Transverse colon (tissue), 4 donors: ENCODE results near the gene PEAR1. TPM values are rescaled to one million over a fixed set of nuclear protein-coding genes. Genes with fewer than 3 reads are reported as not detected.

ENCODE experiments used
- DNase-seq: peaks from one replicate; pipeline ENCODE4 v3.0.0-alpha.2; 2019
- H3K27ac ChIP-seq, 4 donors: fragments of 200-600 bp; sonication (generic); 2 replicates each; pipeline ENCODE4 v1.5.1; 2016 to 2018; ENCODE audit warnings: inconsistent platforms in 4 of 4
- H3K27me3 ChIP-seq: fragments of 200-600 bp; sonication (generic); 2 replicates; pipeline ENCODE4 v1.5.1; 2017; ENCODE audit warnings: inconsistent platforms
- H3K36me3 ChIP-seq, 4 donors: fragments of 200-600 bp; sonication (generic); 2 replicates each; pipeline ENCODE4 v1.5.1; 2017 to 2019; ENCODE audit warnings: inconsistent platforms in 4 of 4
- H3K4me1 ChIP-seq, 4 donors: fragments of 200-600 bp; sonication (generic); 2 replicates each; pipeline ENCODE4 v1.5.1; 2017 to 2020; ENCODE audit warnings: inconsistent platforms in 4 of 4
- H3K4me3 ChIP-seq, 4 donors: fragments of 200-600 bp; sonication (generic); 1 replicate in 1 of 4; 2 replicates in 3 of 4; pipeline versions ENCODE4 v1.5.1 to v1.6.1; 2017 to 2019; ENCODE audit warnings: inconsistent platforms in 4 of 4
- H3K9me3 ChIP-seq, 2 donors: fragments of 200-600 bp; sonication (generic); 2 replicates each; pipeline ENCODE4 v1.5.1; 2017 to 2019; ENCODE audit warnings: inconsistent platforms in 2 of 2
- EP300 ChIP-seq: sonication (generic); formaldehyde crosslinking; IDR thresholded peaks from one replicate; pipeline ENCODE4 v1.6.1; 2017; ENCODE audit warnings: antibody characterized with exemption, low read depth
- POLR2A ChIP-seq: fragments of 450-650 bp; IDR thresholded peaks from one replicate; pipeline ENCODE4 v1.6.1; 2016; ENCODE audit warnings: antibody characterized with exemption, mild to moderate bottlenecking, moderate library complexity
- POLR2AphosphoS5 ChIP-seq, 3 donors: sonication (generic); formaldehyde crosslinking; IDR thresholded peaks; one replicate each; pipeline ENCODE4 v1.6.1; 2016; ENCODE audit warnings: antibody characterized with exemption in 3 of 3
- WGBS, 2 donors: methylation state at CpG; one replicate each; pipeline ENCODE4 v1.1.5; 2018; ENCODE audit warnings: low coverage in 1 of 2; 5-methylcytosine and 5-hydroxymethylcytosine counted together
- in situ Hi-C, 4 donors: fragments of 200-750 bp; cut with MboI; loops; one replicate each; pipeline versions ENCODE4 v1.15.0 to v1.15.1; 2017; ENCODE audit warnings: low sequenced_read_pairs in 3 of 4, low pct_ligation_motif_present in 1 of 4, low pct_unique_long_range_greater_than_20kb in 1 of 4
- intact Hi-C: fragments of 100-400 bp; cut with DNase I; formaldehyde crosslinking; loops from one replicate; pipeline ENCODE4 v1.15.1; 2023; ENCODE audit warnings: low total_unique reads
- total RNA-seq, 4 donors: library from RNA; depleted of rRNA; stranded (reverse); fragments of >200 nt; gene quantifications; one replicate each; pipeline ENCODE4 v1.1.0, GENCODE V29; 2016
- TF ChIP-seq, protein P1 (sequence below), 5 experiments: fragments of 200-600 bp in 3 of 5; fragments of 450-650 bp in 2 of 5; sonication (generic) in 3 of 5; IDR thresholded peaks; 1 replicate in 2 of 5; 2 replicates in 3 of 5; pipeline ENCODE4 v1.5.1; 2016 to 2017; ENCODE audit warnings: antibody characterized with exemption in 5 of 5, inconsistent platforms in 3 of 5, mild to moderate bottlenecking in 2 of 5, moderate library complexity in 1 of 5

PEAR1 gene
- total RNA-seq, 4 donors from 2014 or later, result 1.8 to 5.6 (median 3.7) TPM

DNA sequence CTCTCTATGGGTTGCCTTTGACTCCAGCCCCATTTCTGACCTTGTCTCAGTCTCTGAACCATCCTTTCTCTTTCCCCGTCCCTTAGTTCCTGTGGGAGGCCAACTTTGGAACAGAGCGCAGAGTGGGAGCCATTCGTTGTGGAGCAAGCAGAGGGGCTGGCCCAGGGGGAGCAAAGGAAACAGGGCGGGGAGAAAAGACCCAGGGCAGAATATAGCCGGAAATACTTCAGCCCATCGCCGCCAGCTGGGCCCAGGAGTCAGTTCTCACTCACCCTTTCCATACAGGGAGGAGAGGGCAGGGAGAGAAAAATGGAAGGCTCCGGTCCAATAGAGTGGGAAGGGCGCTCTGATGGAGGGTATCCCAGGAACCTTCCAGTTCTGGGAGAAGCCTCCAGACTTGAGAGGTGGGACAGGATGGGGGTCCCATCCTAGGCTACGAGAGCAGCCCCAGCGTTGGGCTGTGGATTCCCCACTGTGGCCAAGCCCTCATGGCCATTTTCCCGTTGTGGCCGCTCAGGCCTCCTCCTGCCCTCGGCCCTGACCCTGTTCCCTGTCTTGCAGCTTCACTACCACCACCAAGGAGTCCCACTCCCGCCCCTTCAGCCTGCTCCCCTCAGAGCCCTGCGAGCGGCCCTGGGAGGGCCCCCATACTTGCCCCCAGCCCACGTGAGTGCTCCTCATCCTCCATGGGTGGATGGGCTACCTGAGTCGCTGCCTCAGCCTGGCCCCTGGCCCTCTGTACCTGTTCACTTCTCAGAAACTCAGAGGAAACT lies 10.9 kb downstream of the PEAR1 start:
- 80% methylated on average over 19 of the region's 19 CpGs; no CpG with 5 or more reads in 1 of the 2 donors for WGBS, 2 donors
- intact Hi-C loops, result no loop called here
- Histone ChIP-seq H3K36me3 (no peaks in the 10 kb centered on the region), H3K4me3 (no peak overlapping the region), H3K9me3 (no peaks in the 10 kb centered on the region), H3K27me3 (peaks cover 25% of the 10 kb centered on the region), H3K27ac (no peak overlapping the region), H3K4me1 (peaks cover 0 to 8% (median 0%) of the 10 kb centered on the region in 4 donors)
- no peak for TF ChIP-seq POLR2A
- no peak for TF ChIP-seq EP300
- no peak for TF ChIP-seq POLR2AphosphoS5 (IDR thresholded peaks at IDR 0.05)
- TF ChIP-seq, protein P1, sequence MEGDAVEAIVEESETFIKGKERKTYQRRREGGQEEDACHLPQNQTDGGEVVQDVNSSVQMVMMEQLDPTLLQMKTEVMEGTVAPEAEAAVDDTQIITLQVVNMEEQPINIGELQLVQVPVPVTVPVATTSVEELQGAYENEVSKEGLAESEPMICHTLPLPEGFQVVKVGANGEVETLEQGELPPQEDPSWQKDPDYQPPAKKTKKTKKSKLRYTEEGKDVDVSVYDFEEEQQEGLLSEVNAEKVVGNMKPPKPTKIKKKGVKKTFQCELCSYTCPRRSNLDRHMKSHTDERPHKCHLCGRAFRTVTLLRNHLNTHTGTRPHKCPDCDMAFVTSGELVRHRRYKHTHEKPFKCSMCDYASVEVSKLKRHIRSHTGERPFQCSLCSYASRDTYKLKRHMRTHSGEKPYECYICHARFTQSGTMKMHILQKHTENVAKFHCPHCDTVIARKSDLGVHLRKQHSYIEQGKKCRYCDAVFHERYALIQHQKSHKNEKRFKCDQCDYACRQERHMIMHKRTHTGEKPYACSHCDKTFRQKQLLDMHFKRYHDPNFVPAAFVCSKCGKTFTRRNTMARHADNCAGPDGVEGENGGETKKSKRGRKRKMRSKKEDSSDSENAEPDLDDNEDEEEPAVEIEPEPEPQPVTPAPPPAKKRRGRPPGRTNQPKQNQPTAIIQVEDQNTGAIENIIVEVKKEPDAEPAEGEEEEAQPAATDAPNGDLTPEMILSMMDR (IDR thresholded peaks at IDR 0.05), result no peak
- no peak for DNase-seq
- in situ Hi-C loops, result no loop called here

- Histone ChIP-seq H3K4me3 (no peak overlapping the region), H3K27me3 (peaks cover 30% of the 10 kb centered on the region), H3K36me3 (no peaks in the 10 kb centered on the region), H3K27ac (no peak overlapping the region), H3K4me1 (peaks cover 0 to 6% (median 0%) of the 10 kb centered on the region in 4 donors), H3K9me3 (no peaks in the 10 kb centered on the region)
- 94% methylated on average over 16 of the region's 16 CpGs; no CpG with 5 or more reads in 1 of the 2 donors for WGBS, 2 donors
- in situ Hi-C loops (no loop called here), intact Hi-C loops (no loop called here)
- DNase-seq, result no peak
- TF ChIP-seq, protein P1 (IDR thresholded peaks at IDR 0.05), result no peak
- no peak for TF ChIP-seq POLR2AphosphoS5 (IDR thresholded peaks at IDR 0.05)
- TF ChIP-seq POLR2A, result no peak
- TF ChIP-seq EP300, result no peak
Observed at GRCh38 chr1:156905176-156905575, 11.7 kb downstream of the PEAR1 start.

DNA sequence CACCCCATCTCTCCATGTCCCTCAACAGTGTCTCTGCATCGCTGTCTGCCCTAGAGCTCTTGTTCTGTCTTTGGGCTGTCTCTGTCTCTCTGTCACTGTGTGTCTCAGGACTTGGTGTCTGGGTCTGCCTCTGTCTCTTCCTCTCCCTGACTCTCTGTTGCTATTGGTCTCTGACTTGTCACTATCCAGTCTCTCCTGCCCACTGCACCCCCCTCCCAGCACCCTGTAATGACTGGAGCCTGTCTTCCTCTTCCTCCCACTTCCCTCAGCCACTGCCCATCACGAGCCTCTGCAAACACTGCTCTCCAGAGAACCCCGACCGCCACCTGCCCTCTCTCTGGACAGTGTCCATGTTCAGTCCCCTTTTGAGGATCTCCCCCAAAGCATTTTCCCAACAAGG lies 12.1 kb downstream of the PEAR1 start:
- no peak for TF ChIP-seq POLR2AphosphoS5 (IDR thresholded peaks at IDR 0.05)
- TF ChIP-seq EP300, result no peak
- TF ChIP-seq, protein P1 (IDR thresholded peaks at IDR 0.05), result no peak
- no peak for TF ChIP-seq POLR2A
- H3K27me3 ChIP-seq, result peaks cover 29% of the 10 kb centered on the region
- H3K27ac ChIP-seq, result no peak overlapping the region
- H3K36me3 ChIP-seq, result no peaks in the 10 kb centered on the region
- peaks cover 0 to 6% (median 3%) of the 10 kb centered on the region in 4 donors for H3K4me1 ChIP-seq
- no peak for DNase-seq
- in situ Hi-C loops (no loop called here), intact Hi-C loops (no loop called here)
- H3K9me3 ChIP-seq, result no peaks in the 10 kb centered on the region
- no peak overlapping the region for H3K4me3 ChIP-seq
- WGBS, 2 donors, result 23 to 57% methylated on average over 3 to 4 of the region's 4 CpGs

DNA sequence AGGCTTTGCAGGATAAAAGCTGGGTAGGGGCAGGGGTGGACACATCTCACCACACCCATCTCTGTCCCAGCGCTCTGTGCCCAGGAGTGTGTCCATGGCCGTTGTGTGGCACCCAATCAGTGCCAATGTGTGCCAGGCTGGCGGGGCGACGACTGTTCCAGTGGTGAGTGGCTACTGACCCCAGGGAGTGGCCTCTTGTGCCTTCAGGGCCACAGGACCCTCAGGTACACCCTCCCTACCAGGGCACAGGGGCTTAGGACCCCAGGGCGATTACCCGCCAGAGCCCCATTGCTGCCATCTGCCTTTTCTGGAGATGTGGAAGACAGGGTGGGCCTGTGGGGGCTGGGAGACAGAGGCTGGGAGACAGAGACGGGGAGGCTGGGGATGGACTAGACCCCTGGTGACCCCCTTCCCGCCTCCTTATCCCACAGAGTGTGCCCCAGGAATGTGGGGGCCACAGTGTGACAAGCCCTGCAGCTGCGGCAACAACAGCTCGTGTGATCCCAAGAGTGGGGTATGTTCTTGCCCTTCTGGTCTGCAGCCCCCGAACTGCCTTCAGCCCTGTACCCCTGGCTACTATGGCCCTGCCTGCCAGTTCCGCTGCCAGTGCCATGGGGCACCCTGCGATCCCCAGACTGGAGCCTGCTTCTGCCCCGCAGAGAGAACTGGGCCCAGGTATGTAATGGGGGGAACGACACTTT lies 12.8 kb downstream of the PEAR1 start:
- intact Hi-C loops, result no loop called here
- H3K4me1 ChIP-seq, result peaks cover 0 to 7% (median 4%) of the 10 kb centered on the region in 4 donors
- no peaks in the 10 kb centered on the region for H3K9me3 ChIP-seq
- no peak for DNase-seq
- H3K27ac ChIP-seq, result no peak overlapping the region
- in situ Hi-C loops, result no loop called here
- peaks cover 23% of the 10 kb centered on the region for H3K27me3 ChIP-seq
- 88% methylated on average over 16 of the region's 16 CpGs; no CpG with 5 or more reads in 1 of the 2 donors for WGBS, 2 donors
- H3K36me3 ChIP-seq, result no peaks in the 10 kb centered on the region
- no peak overlapping the region for H3K4me3 ChIP-seq
- TF ChIP-seq, protein P1 (IDR thresholded peaks at IDR 0.05), result no peak
- no peak for TF ChIP-seq POLR2A
